HG03103 (cell line): ENCODE results near the gene ATF7IP.
"Not testable (repeated sequence)": the region's sequence is repeated elsewhere in the genome, so short reads cannot be mapped to it uniquely, and the experiment has no call there.

Experiments used
- ATAC-seq: cut with Tn5 transposase; IDR thresholded peaks from one replicate; pipeline ENCODE4 v1.9.1; 2021; ENCODE audit warnings: low read depth; ENCODE audit not compliant: unreplicated experiment

ATF7IP gene

DNA sequence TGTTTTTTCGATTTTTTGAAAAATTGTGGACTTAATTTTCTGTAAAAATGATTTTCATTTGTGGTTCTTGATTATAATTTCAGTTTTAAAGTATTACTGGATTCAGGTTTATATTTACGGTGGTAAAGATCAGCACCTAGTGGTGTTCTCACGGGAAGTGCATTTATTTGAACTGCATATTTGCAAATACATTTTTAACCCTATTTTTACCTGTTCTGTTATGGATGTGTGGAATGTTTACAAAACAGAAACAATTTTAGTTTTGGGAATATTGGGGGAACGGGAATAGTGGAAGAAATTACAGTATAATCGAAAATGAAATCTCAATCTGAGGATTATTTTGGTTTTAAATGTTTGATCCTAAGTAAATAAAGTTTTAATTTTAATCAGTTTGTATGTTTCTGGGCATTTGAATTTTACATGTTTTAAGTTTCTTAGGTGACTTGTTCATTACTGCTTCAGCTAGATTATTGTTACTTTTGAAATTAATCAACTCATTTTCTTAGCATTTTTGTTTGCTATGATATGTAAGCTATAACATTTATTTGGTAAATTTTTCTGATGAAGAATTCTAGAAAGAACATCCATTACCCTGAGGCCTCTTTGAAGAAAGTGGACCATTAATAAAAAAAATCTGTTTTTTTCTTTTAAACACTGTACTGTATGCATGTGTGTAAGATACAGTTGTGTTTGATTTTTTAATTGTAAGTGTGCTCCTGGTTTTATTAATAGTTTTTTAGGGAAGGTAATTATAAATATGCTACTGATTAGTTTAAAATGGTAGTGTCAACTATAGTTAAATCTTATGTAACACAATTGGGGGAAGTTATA, 942 bp downstream of the ATF7IP start:
- no peak for ATAC-seq

- ATAC-seq = peak; percentile 35
Measured at GRCh38 chr12:14367040-14367661, 1.7 kb downstream of the ATF7IP start.

DNA sequence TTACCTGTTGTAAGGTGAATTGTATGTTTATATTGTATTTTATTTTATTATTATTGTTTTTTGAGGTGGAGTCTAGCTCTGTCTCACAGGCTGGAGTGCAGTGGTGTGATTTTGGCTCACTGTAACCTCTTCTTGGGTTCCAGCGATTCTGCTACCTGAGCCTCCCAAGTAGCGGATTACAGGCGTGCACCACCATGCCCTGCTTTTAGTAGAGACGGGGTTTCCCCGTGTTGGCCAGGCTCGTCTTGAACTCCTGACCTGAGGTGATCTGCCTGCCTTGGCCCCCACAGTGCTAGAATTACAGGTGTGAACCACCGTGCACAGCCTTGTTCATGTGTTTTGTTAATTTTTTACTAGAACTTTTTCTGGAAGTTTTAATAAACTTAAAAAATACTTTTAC, 3.8 kb downstream of the ATF7IP start:
- no peak for ATAC-seq

DNA sequence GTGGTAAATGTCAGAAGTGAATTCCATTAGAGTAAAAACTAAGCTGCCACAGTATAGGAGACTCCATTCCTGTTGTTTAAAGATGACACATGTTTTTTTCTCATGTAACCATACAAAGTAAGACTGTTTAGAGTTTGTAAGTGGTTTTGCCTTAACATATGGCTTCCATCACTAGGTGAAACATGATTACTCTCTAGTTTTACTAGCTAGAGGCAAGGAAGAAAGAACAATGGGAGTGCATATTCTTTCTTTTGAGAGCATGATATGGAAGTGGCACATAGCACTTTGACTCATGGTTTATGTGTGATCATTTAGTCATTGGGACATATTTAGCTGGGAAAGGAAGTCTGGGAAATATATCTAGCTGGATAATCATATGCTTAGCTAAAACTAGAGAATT, 7.7 kb downstream of the ATF7IP start:
- ATAC-seq = no peak

DNA sequence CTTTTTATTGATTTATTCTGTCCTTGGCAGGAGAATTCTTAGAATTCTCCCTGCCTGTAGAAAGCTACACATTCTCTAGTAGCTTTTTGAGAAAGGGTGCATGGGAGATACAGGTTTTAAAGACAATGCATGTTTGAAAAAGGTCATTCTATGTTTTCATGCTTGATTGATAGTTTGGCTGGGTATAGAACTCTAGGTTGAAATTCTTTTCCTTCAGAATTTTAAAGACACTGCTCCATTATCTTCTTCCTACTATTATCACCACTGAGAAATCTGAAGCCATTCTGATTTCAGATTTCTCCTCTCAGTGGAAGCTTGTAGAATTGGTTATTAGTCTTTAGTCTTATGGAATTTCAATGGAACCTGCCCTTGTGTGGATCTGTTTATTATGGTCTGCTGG, 14.0 kb downstream of the ATF7IP start:
- no peak for ATAC-seq

- peak; percentile 87 for ATAC-seq
Measured at GRCh38 chr12:14384783-14385638, 19.5 kb downstream of the ATF7IP start.

- no peak for ATAC-seq
Measured at GRCh38 chr12:14387219-14387871, 21.9 kb downstream of the ATF7IP start.

DNA sequence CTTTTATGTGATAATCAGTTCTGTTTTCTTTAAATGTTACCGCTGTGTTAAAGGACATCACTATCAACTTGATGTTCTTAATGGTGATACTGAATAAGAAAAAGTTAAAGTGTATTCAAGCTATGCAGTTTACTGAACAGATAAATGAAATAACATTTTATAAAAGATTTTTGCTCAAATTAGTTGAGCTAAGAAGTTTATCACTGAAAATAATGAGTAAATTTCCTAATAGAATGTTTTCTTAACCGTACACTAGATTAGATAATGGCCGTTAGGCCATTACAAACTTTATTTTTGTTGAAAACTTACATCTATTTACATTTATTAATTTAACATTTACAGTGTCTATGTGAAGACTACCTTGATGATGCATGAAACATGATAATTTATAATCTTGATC, 25.0 kb downstream of the ATF7IP start:
- no peak for ATAC-seq

DNA sequence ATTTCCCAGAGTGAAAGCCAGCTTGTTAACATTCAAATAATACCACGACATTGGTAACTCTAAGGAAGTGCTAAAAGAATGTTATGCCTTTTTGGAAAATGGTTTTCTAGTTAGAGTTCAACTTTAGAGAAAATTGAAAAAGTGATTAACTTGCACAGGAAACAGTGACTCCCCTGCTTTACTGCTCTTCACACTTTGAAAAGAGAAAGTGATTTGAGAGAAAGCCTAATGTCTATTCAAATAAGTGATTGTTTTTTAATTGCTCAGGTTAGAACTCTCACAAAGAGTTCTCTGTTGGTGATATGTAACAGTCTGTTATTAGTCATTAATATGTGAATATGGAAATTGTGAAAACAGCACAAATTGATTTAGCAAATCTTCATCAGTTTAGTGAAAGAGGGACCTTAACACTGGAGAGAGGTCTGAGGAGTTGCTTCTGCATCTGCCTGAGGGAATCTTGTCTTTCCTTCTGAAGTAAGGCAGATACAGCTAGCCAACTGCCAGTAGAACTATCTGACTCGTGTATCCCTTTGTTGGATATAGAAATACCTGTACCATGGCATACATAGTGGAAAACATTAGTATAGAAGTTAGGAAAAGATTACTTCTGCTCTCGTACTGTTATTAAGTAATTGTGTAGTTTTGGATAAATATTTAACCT, 25.5 kb downstream of the ATF7IP start:
- ATAC-seq = no peak

GRCh38 chr12:14393751-14394150, 28.3 kb downstream of the ATF7IP start:
- no peak for ATAC-seq

- peak; percentile 62 for ATAC-seq
Measured at GRCh38 chr12:14394317-14395073, 29.0 kb downstream of the ATF7IP start.

- ATAC-seq = peak; percentile 45
Measured at GRCh38 chr12:14395074-14395778, 29.7 kb downstream of the ATF7IP start.

GRCh38 chr12:14396071-14396470, 30.6 kb downstream of the ATF7IP start:
- ATAC-seq = peak; percentile 42

GRCh38 chr12:14399871-14400270, 34.4 kb downstream of the ATF7IP start:
- no peak for ATAC-seq

DNA sequence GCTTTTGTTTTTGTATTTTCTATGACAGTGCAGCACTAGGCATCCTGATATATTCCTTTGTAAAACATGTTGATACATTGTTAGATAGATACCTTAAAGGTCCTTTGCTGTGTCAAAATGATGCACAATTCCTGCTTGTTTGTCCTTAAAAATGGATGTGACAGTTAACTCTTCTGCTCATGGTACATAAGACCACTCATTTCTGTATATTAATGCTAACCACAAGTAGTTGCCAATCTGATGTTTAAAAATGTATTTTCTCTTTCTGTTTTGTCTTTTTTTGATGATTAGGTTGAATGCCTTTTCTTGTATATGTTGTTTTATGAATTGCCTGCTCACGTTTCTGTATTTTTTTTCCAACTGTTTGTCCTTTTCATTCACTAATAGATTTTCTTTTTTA, 35.1 kb downstream of the ATF7IP start:
- ATAC-seq = no peak

DNA sequence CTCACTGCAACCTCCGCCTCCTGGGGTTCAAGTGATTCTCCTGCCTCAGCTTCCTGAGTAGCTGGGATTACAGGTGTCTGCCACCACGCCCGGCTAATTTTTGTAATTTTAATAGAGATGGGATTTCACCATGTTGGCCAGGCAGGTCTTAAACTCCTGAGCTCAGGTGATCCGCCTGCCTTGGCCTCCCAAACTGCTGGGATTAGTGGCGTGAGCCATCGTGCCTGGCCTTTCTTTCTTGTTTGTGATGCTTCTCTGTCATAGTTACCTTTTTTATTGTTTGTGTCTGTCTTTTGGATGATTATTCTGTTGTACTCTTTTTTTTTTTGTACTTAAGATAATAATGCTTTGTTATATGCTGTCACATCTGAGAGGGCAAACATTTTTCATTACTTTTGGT, 35.8 kb downstream of the ATF7IP start:
- ATAC-seq = not testable (repeated sequence)

GRCh38 chr12:14402697-14403096, 37.2 kb downstream of the ATF7IP start:
- ATAC-seq = no peak

DNA sequence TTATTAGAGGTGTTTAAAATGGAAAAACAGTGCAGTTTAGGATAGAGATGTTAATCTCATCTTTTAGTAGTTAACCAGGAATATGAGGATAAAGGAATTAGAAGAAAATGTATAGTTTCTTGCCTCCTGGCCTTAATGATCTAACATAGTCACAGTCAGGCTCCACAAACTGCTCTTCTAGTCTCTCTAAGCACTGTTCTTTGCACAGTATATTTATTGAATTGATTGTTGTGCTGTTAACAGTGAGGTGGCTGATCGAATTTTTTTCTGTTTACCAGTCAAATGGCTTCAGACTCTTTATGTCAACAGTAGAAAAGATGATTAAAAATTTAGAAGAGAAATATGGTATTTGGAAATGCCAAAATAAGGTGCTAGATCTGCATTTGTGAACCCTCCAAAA, 37.8 kb downstream of the ATF7IP start:
- no peak for ATAC-seq

- ATAC-seq = peak; percentile 75
Measured at GRCh38 chr12:14403711-14404196, 38.3 kb downstream of the ATF7IP start.
